Activated CD4-positive, alpha-beta T cell treated with anti-CD3 and anti-CD28 coated beads for 24 hours (primary cell): ENCODE results near the gene CDK6.

Experiments
- DNase-seq, 2 donors: peaks; one replicate each; pipeline ENCODE4 v3.0.0-alpha.2; 2020; ENCODE audit warnings: low read depth in 2 of 2

CDK6 gene

GRCh38 chr7:92736870-92737269, 99.5 kb downstream of the CDK6 start:
- no peak for DNase-seq

GRCh38 chr7:92735707-92736106, 100.7 kb downstream of the CDK6 start:
- no peak for DNase-seq

- no peak for DNase-seq
These were observed 103.9 kb downstream of the CDK6 start for GRCh38 chr7:92732316-92733036.

GRCh38 chr7:92731335-92732063, 104.9 kb downstream of the CDK6 start:
- peak; percentile 19 to 33 for DNase-seq

- DNase-seq: no peak
These were observed 105.6 kb downstream of the CDK6 start for GRCh38 chr7:92730808-92731207.

- no peak for DNase-seq
These were observed 106.6 kb downstream of the CDK6 start for GRCh38 chr7:92729751-92730150.

GRCh38 chr7:92729172-92729571, 107.2 kb downstream of the CDK6 start:
- DNase-seq: no peak

- DNase-seq: no peak
These were observed 108.6 kb downstream of the CDK6 start for GRCh38 chr7:92727755-92728154.

- DNase-seq: no peak
These were observed 111.0 kb downstream of the CDK6 start for GRCh38 chr7:92725161-92725925.

- DNase-seq: no peak
These were observed 112.4 kb downstream of the CDK6 start for GRCh38 chr7:92723943-92724342.

- DNase-seq: no peak
These were observed 113.2 kb downstream of the CDK6 start for GRCh38 chr7:92723205-92723604.

GRCh38 chr7:92722541-92722940, 113.8 kb downstream of the CDK6 start:
- no peak for DNase-seq

GRCh38 chr7:92720604-92721350, 115.6 kb downstream of the CDK6 start:
- DNase-seq: no peak

- peak; percentile 19 to 31 for DNase-seq
These were observed 118.2 kb downstream of the CDK6 start for GRCh38 chr7:92717993-92718716.

- DNase-seq: no peak
These were observed 118.8 kb downstream of the CDK6 start for GRCh38 chr7:92717623-92717992.

- DNase-seq: no peak
These were observed 119.4 kb downstream of the CDK6 start for GRCh38 chr7:92716825-92717580.

- no peak for DNase-seq
These were observed 120.4 kb downstream of the CDK6 start for GRCh38 chr7:92715963-92716362.

- no peak for DNase-seq
These were observed 121.6 kb downstream of the CDK6 start for GRCh38 chr7:92714767-92715166.

GRCh38 chr7:92714280-92714679, 122.1 kb downstream of the CDK6 start:
- DNase-seq: no peak

GRCh38 chr7:92709912-92710311, 126.5 kb downstream of the CDK6 start:
- no peak for DNase-seq

- no peak for DNase-seq
These were observed 127.2 kb downstream of the CDK6 start for GRCh38 chr7:92709150-92709549.
